GM15510 (cell line): ENCODE data around the gene AGAP2.

ENCODE experiments used
- POLR2A ChIP-seq: IDR thresholded peaks from 3 replicates; pipeline ENCODE4 v1.6.1; 2011; ENCODE audit warnings: borderline replicate concordance; ENCODE audit not compliant: insufficient read length; ENCODE audit errors: extremely low read depth

Gene AGAP2

GRCh38 chr12:57738661-57739237 lies at the start of gene AGAP2:
Gene AGAP2 (minus strand): TSS chr12:57738742. CDS start chr12:57738246, 496 bp downstream.
- no peak for TF ChIP-seq POLR2A

GRCh38 chr12:57783861-57784260 lies 45.3 kb upstream of the AGAP2 start:
- TF ChIP-seq POLR2A: no peak

DNA sequence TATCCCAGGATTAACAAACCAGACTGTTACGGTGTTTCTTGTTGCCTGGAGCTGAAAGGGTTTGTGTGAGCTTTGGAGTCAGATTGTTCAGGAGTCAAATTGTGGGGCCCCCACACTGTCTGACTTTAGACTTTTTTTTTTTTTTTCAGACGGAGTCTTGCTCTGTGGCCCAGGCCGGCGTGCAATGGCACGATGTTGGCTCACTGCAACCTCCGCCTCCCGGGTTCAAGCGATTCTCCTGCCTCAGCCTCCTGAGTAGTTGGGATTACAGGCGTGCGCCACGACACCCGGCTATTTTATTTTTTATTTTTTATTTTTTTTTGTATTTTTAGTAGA lies 44.9 kb upstream of the AGAP2 start:
- TF ChIP-seq POLR2A: no peak

DNA sequence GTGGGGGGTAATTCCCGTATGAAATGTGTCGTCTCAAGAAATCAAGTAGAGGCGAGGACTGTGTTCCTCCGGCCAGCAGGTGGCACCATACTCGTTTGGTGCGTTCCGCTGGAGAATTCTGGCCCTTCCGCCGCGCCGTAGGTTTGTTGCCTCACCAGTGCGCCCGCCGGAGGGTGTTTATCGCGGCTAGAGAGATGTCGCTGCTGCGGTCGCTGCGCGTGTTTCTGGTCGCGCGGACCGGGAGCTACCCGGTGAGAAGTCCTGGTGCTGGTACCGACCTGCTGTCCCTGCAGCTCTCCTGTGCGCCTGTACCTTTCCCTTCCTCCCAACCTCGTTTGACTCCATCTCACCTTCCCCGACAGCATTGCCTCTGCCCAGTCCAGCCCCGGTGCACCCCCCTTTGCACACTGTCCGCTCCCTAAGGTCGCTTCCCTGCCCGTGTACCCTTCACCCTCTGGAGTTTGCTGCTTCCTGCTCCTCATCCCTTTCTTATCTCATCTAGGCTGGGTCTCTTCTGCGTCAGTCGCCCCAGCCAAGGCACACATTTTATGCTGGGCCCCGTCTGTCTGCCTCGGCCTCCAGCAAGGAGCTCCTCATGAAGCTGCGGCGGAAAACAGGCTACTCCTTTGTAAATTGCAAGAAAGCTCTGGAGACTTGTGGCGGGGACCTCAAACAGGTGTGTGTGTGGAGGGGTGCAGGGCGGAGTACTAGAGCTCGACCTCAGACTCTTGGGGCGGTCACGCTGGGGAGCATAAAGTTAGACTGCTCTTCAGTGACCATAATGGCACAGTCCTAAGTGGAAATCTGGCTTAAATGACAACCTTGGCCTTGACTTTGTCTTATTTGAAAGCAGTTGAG lies 44.3 kb upstream of the AGAP2 start, which contains the start of gene TSFM:
TSFM (plus strand) TSS at position 180 of the 858 bp plus-strand sequence; CDS start at position 195, 15 bp downstream.
- peak; percentile 86 for TF ChIP-seq POLR2A

- TF ChIP-seq POLR2A: no peak
These were observed 43.7 kb upstream of the AGAP2 start for GRCh38 chr12:57782243-57782607.

DNA sequence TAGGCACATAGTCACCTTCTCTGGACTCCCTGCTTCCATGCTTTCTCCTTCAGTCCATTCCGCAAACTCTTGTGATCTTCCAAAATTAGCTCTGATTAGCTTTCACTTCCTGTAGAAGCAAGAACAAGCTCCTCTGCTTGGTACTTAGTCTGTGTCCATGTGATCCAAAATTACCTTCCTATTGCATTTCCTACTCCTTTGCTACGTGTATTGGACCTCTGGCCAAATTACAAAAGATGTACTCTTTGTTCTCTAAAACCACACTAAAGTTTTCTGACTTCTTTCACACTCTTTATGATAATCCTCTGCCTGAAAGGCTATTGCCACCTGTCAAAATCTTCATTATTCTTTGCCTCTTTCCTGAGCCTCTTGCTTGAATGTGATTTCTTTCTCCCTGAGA lies 43.3 kb upstream of the AGAP2 start:
- no peak for TF ChIP-seq POLR2A

- TF ChIP-seq POLR2A: no peak
These were observed 42.7 kb upstream of the AGAP2 start for GRCh38 chr12:57781244-57781643.

DNA sequence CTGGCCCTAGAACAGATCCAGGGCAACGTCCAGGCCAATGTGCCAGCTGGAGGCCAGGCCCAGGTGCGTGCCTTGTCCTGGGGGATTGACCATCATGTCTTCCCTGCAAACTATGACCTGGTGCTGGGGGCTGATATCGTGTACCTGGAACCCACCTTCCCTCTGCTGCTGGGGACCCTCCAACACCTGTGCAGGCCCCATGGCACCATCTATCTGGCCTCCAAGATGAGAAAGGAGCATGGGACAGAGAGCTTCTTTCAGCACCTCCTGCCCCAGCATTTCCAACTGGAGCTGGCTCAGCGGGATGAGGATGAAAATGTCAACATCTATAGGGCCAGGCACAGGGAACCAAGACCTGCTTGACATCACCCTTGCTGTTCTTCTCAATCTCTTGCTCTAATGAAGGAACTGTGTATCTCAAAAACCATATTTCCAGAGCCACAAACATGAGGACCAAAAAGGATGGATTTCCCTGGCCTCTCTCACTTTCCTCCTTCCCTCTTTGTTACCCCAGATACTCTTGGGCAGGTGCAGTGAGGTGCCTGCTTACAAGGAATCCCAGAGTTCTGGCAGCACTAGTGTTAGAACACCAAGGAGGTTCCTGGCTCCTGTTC lies 41.8 kb upstream of the AGAP2 start:
- TF ChIP-seq POLR2A: no peak

DNA sequence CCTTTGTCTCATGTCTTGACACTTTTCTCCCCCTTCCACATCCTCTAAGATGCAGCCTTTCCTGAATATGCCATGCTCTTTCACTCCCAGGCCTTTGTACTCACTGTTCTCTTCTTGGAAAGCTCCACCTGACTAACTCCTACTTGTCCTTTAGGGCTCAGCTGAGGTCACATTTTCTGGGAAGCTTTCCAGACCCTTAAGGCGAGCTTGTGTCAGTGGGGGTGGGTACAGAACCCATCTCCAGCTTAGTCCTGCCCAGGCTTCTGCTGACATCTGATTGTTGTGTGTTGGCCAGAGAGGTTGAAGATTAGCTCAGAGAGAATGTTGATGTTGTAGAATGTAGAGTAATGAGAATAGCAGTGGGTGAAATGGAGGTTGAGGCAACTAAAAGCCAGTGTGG lies 41.2 kb upstream of the AGAP2 start:
- TF ChIP-seq POLR2A: no peak

DNA sequence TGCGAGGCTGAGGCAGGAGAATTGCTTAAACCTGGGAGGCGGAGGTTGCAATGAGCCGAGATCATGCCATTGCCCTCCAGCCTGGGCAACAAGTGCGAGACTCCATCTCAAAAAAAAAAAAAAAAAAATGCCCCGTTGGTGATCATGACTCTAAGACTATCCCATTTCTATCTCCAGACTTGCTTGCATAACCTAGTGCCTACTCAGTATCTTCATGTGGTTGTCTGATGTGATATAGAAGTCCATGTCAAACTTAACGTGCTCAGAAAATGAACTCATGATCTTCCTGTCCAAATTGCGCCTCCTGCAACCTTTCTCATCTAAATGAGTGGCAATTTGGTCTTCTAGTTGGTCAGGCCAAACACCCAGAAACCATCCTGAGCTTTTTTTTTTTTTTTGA lies 39.4 kb upstream of the AGAP2 start:
- TF ChIP-seq POLR2A: no peak

DNA sequence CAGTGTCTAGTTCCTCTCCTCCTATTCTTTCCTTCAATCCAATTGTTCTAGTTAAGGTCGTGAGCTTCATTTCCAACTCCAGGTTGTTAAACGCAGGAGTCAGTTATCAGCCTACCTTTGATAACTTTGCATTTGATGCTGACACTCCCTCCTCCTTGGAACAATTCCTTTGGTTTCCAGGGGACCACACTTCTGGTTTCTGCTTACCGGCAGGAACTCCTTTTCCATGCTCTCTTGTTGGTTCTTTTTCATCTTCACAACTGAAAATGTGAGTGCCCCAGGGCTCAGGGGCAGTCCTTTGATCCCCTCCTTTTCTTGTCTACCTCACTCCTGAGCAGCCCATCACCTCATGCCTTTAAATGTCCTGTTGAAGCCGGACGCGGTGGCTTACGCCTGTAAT lies 38.8 kb upstream of the AGAP2 start:
- no peak for TF ChIP-seq POLR2A

GRCh38 chr12:57776247-57776587 lies 37.7 kb upstream of the AGAP2 start:
- no peak for TF ChIP-seq POLR2A

DNA sequence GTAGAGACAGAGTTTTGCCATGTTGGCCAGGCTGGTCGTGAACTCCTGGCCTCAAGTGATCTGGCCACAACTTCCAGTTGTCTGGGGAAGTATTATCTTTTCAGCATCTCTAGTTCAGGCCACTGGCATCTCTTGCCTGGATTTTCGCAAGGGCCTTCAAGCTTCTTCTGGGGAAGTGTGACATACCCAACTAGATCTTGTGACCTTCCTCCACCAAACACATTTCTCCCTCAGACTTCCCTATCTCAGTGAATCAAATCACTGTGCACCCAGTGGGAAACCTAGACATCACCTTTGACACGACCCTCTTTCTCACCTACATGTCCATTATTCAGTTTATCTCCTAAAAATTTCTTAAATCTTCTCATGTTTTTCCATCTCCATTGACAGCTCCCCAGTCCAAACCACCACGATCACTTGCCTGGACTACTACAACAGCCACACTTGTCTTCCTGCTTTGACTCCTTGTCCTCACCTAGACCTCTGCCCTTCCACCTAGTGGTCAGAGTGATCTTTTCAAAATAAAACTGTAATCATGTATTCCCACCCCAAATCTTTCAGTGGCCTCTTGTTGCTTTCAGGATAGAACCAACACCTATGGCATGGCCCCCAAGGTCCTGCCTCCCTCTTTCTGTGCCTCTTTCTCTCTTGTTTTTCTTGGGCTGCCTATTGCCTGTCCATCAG lies 37.2 kb upstream of the AGAP2 start:
- TF ChIP-seq POLR2A: no peak

DNA sequence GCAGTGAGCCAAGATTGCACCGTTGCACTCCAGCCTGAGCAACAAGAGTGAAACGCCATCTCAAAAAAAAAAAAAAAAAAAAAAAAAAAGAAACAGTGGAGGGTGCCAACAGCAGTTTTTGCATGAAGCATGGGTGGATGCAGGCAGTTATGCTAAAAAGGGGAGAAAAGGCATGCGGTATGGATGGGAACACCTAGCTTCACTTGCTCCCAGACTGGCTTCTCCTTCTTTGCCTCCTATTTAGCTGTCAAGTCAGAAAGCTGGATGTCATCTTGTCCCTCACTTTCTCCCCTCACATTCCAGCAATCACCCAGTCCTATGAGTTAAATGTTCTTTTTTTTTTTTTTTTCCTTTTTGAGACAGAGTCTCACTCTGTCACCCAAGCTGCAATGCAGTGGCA lies 36.5 kb upstream of the AGAP2 start:
- TF ChIP-seq POLR2A: no peak
